Fibroblast of gingiva (primary cell): ENCODE measurements around the gene HSD17B13.
"Not testable (repeated sequence)": the region's sequence is repeated elsewhere in the genome, so short reads cannot be mapped to it uniquely, and the experiment has no call there.

ENCODE experiments used
- DNase-seq: peaks from one replicate; pipeline ENCODE4 v3.0.0-alpha.2; 2011; ENCODE audit warnings: low read depth

HSD17B13 gene

DNA sequence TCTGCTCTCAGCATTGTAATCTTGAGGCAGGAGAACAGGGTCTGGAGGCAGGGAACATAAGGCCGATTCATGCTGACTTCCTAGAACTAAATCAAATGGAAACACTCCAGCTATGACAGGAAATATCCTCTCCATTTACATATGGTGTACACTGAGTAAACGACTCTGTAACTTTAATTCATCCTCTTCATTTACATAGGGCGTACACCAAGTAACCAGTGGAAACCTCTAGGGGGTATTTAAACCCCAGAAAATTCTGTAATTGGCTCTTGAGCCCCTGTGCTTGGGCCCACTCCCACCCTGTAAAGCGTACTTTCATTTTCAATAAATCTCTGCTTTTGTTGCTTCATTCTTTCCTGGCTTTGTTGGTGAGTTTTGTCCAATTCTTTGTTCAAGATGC lies 7.7 kb downstream of the HSD17B13 start:
- DNase-seq, result not testable (repeated sequence)

DNA sequence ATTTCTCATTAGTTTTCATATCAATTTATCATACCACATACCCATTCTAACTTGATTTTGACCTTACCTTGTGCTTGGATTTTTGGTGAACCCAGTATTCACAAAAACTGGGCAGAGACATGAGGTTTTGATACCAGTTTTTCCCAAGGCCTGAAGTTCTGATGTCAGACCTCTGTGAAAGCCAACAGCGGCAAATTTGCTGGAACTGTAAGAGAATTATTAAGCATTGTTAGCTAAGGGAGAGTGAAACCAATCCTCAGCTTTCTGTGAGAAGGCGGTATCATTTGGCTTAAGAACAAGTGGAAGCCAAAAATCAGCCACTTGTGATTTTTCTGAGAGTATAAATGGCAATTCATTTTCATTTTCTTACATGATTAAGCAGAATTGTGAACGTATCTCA lies 8.9 kb downstream of the HSD17B13 start:
- DNase-seq, result no peak

DNA sequence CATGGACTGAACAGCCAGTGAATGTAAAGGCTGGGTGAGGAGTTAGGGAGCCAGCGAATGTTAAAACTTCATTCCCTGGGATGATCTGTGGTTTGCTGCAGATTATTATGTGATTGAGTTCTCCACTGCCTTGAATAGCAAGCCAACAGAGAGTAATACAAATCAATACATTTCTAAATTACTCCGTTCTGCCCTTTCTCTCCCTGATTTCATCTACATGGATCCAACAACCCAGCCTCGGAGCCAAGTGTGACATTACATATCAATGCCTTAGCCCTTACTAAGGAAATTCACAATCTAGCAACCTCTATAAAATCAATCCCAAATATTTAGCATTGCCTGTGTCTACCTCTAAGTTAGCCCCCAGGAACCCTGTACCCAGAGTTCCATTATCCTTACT lies 11.0 kb downstream of the HSD17B13 start:
- no peak for DNase-seq

DNA sequence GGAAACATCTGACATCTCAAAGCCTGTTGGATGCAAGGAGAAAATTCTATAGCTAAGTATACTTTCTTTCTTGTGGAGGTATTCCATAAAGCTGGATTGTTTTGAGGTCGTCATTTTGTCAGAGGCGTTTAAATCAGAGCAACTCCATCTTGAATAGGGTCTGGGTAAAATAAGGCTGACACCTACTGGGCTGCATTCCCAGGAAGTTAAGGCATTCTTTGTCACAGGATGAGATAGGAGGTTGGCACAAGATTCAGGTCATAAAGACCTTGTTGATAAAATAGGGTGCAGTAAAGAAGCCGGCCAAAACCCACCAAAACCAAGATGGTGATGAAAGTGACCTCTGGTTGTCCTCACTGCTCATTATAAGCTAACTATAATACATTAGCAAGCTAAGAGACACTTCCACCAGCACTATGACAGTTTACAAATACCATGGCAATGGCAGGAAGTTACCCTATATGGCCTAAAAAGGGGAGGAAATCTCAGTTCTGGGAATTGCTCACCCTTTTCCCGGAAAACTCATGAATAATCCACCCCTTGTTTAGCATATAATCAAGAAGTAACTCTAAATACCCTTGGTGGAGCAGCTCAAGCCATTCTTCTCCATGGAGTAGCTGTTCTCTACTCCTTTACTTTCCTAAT lies 11.9 kb downstream of the HSD17B13 start:
- DNase-seq, result no peak

DNA sequence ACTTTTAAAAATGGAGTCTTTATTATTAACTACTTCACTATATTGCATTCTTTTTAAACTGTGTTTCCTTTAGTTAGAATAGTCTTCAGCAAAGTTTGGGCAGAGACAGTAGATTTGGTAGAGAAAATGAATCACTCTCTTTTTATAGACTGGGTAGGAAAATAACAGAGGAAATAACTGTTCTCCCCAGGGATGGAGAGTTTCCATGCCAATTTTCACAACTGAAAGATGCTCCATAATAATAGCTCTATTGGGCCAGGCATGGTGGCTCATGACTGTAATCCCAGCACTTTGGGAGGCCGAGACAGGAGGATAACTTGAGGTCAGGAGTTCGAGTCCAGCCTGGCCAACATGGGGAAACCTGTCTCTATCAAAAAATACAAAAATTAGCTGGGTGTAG lies 13.1 kb downstream of the HSD17B13 start:
- DNase-seq, result peak; percentile 59

DNA sequence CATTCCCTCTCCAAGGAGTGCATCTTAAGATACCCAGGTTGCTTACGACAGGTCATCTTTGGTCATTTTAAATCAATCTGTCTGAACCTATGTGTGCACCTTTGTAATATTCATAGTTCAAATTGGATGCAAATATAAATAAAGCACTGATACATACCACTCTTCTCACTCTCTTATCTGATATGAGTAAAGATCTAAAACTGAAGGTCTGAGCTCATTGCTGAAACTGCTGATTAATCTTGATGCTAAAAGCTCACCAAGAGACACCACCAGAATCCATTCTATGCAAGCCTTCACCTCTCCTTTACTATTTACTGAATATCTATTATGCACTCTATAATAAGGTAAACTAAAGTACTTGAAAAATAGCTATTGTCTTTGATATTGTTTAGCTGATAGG lies 16.6 kb downstream of the HSD17B13 start:
- no peak for DNase-seq

DNA sequence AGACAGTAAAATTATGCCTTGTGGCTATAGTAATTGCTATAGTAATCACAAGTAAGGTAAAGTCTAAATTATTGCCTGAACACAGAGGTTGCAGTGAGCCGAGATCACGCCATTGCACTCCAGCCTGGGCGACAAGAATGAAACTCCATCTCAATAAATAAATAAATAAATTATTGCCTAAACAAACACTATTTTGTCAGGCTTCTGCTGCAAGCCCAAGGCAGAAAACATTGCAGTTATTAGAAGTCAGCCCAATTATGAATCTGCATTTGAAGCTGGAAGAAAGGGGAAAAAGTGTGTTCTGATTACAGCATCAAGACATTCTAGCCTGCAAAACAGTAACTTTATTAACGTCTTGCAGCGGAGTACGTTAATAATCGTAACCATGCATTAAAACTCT lies 17.1 kb downstream of the HSD17B13 start:
- DNase-seq, result no peak

DNA sequence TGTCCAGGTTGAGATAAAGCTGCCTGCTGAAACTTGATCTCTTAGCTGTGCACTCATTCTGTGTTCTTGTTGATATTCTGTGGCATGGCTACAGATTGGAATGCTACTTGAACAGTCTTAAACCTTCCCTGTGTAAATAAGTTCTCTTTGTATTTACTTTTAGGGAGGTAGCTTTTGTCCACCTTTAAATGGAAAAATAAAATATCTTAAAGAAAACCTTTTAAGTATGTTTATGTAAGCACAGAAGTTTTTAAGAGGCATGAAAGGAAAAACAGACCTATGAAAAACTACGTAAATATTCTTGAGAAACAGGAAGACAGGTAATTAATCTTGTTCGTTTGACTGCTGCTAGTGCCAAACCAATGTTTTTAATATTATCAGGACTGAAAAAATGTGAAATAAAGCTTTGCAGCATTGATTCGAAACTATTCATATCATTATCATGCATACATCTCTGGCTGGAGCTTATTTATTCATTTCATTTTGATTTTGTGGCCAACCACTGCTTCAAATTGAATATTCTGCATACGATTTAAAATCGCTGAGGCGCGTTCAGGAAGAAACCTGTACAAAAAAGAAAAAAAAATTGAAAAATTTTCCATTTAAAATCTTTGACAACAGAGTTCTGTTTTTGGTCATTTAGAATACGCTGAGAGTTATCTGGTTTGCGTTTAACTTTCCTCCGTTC lies 17.8 kb downstream of the HSD17B13 start:
- DNase-seq, result no peak

DNA sequence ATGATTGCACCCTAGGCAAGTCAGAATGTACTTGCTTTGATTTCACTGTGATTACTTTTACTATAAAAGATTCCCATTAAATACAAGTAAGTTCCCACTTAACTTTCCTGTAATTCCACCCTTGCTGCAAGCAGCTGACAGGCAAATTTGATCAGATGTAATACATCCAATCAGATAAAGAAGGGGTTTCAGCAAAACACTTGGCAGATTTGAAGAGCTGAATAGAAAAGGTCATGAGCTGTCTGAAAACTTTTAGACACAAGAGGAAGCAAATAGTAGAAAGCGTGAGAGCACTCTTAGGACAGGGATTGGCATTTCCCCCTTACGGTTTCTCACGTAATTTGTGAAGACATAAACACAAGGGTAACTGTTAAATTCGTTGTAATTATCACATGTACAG lies 22.8 kb downstream of the HSD17B13 start:
- no peak for DNase-seq

DNA sequence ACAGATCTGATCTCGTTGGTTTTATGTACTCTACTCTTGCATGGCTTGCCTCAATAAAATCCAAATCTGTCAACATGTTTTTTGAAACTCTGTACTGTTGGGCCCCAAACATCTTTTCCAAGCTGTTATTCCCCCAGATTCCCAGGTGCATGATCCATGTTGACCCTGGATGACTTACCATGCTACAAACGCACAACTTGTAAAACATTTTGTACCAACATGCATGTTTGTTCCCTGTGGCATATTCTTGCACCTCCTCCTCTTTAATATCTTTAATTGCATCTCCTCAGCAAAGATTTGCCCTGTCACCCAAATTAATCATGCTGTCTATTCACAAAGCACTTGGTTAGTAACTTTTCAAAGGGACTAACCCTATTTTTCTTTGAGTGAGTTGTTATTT lies 24.3 kb downstream of the HSD17B13 start:
- no peak for DNase-seq

DNA sequence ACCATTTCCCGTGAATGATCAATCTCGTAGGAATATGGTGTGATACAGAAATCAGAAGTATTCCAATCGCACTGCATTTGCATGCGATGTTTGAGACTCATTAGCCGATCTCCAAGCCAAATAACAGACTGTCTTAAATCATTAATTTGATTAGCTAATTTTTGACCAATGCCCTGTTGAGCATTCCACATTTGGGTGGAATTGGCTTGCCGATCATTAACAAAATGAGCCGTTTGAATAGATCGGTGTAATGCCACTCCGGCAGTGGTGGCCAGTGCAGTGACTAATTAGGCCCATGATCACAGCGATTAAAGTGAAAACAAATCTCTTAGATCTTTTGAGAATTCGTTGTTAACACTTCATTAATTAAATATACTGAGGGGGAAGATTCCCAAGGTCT lies 27.8 kb downstream of the HSD17B13 start:
- DNase-seq, result not testable (repeated sequence)

DNA sequence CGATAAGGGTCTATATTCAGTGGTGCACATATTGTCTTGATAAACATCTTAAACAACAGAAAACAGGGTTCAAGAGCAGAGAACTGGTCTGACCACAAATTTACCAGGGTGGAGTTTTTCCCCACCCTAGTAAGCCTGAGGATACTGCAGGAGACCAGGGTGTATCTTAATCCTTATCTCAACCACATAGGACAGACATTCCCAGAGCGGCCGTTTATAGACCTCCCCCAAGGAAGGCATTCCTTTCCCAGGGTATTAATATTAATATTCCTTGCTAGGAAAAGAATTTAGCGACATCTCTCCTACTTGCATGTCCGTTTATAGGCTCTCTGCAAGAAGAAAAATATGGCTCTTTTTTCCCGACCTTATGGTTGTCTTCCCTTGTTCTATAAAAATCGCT lies 28.8 kb downstream of the HSD17B13 start:
- not testable (repeated sequence) for DNase-seq

DNA sequence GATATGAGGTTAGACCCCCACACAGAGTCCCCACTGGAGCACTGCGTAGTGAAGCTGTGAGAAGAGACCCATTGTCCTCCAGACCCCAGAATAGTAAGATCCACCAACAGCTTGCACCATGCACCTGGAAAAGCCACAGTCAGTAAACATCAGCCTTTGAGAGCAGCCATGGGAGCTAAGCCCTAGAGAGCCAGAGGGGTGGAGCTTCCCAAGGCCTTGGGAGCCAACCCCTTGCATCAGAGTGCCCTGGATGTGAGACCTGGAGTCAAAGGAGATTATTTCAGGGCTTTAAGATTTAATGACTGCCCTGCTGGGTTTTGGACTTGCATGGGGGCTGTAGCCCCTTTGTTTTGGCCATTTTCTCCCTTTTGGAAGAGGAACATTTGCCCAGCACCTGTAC lies 35.7 kb downstream of the HSD17B13 start:
- no peak for DNase-seq

DNA sequence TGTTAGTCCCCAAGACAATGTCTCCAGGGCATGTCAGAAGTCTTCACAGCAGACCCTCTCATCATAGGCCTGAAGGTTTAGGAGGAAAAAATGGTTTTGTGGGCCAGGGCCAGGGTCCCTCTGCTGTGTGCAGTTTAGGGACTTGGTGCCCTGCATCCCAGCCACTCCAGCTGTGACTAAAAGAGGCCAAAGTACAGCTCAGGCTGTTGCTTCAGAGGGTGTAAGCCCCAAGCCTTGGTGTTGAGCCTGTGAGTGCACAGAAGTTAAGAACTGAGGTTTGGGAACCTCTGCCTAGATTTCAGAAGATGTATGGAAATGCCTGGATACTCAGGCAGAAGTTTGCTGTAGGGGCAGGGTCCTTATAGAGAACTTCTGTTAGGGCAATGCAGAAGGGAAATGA lies 38.4 kb downstream of the HSD17B13 start:
- not testable (repeated sequence) for DNase-seq

DNA sequence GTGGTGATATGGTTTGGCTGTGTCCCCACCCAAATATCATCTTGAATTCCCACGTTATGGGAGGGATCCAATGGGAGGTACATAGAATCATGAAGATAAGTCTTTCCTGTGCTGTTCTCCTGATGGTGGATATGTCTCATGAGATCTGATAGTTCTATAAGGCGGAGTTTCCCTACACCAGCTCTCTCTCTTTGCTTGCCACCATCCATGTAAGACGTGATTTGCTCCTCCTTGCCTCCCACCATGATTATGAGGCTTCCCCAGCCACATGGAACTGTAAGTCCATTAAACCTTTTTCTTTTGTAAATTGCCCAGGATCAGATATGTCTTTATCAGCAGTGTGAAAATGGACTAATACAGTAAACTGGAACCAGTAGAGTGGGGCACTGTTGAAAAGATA lies 39.5 kb downstream of the HSD17B13 start:
- DNase-seq, result no peak

DNA sequence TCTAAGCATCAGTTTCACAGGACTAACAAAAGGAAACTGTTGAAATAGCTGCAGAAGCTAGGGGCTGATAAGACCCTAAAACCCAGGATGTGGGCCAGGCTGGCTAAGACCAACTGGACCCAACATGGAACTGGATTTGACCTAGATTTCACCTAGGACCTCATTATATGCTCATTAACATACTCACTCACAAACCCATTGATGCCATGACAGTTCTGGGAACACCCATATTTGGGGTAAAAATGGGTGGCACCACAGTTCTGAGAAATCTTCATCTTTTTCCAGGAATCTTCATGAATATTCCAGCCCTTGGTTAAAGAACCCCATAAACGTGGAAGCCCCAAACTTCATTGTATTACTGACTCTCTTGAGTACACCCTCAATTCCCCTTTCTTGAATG lies 41.1 kb downstream of the HSD17B13 start:
- DNase-seq, result no peak

DNA sequence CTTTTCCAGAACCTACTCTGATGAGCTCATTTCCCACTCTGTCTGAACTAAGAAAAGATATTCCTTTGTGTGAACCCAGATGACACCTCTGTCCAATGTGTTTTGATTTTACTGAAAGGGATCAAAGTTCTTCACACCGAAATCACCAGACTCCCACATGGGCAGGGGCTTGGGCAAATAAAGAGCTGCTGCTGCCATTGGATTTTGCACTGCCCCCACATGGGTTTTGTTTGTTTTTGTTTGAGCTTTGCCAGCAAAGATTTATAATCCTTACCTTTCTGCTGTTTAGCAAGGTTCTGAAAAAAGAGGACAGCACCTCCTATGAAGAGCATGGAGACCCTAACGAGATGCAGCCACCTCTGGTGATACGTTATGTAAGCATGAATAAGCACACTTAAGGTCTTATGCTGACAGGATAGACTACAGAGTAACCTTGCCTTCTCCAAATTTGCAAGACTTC lies 44.3 kb downstream of the HSD17B13 start:
- DNase-seq, result no peak

DNA sequence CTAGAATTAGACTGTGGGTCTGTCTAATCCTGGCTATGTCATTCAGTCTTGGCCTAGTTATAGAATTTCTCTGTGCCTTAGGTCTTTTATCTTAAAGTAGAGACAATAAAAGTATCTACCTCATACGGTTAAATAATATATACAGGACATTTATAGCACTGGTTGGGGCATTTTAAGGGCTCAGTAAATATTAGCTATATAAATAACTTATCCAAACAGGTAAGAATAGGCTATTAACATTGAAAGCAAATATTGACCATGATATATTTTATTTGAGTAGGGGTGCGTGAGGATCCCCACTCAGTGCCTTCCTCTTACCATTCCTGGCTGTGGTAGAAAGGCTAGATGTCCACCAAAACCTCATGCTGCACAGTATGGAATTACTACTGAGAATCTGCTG lies 47.4 kb downstream of the HSD17B13 start:
- no peak for DNase-seq

DNA sequence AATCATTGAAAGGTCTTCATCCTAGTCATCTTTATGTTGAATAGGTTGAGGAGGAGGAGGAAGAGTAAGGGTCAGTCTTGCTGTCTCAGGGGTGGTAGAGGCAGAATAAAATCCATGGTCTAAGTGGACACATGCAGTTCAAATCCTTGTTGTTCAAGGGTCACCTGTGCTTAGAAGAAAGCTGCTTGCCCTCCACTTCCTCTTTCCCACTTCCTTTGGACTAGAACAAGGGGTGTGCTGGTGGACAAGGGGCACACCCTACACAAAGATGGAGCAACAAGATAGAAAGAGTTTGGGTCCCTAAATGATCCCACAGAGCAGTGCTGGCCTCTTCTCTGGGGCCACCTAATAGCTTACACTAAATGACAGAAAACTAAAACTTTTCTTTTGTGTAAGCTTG lies 47.9 kb downstream of the HSD17B13 start:
- DNase-seq, result no peak

DNA sequence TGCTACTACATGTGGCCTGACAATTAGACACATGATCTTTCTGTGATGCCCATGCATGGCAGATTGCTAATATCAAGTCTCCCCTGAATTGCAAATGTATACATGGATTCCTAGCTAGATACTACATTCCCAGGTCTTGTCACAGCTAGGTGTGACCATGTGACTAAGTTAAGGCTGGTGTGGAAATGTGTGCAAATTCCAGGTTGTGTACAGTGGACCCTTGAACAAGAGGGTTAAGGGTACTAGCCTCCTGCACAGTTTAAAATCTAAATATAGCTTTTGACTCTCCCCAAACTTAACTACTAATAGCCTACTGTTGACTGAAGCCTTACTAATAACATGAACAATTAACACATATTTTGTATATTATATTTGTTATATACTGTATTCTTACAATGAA lies 48.4 kb downstream of the HSD17B13 start:
- no peak for DNase-seq

DNA sequence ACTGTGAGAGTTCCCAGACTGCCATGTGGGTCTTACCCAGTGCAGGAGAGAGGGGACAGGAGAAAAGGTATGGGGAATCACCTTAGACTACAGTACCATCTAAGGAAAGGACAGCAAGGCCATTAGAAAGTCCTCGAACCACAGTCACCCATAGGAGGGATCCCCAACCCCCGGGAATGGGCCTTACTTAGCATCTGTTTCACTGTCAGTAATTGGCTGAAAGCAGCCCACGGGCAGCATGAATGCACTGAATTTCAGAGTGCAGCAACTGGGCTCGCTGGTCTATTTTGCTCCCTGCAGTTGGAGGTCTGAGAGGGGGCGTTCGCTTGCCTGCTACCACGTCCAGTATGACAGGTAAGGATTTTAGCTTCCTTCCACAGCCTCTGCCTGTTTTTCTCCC lies 51.9 kb downstream of the HSD17B13 start:
- DNase-seq, result no peak

DNA sequence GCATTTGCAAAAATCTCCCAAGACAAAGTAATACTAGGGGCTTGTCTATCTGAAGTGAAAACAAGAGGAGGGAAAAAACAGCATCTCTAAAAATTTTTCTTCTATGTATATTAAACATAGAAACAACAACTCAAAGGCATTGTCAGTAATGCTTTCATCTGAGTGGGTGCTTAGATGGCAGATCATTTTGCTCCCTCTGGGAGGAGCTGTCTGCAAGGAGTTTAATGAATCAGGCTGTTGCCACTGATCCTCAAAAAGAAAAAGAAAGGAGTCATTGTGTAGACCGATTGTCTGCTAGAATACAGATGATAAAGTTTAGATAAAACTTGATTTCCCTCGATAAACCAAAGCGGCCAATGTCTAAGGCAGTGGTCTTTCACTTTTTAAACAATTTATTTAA lies 52.5 kb downstream of the HSD17B13 start:
- peak; percentile 43 for DNase-seq

DNA sequence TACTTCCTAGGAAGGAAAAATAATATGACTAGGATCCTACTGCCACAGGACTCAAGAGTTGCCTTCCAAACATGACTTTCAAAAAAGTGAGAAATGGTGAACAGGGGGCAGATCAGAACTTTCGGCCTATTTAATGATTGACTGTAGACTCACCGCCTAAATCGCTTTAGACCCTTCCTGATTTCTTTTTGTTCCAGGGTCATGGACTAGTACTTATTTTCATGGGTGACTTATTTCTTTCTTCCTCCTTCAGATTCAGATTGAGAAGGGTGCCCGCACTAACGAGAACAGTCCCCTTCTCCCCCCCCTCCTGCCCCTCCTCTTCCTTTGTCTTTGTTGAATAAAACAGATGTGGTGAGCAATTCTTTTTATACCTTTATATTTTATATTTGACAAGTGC lies 54.3 kb downstream of the HSD17B13 start:
- DNase-seq, result no peak

DNA sequence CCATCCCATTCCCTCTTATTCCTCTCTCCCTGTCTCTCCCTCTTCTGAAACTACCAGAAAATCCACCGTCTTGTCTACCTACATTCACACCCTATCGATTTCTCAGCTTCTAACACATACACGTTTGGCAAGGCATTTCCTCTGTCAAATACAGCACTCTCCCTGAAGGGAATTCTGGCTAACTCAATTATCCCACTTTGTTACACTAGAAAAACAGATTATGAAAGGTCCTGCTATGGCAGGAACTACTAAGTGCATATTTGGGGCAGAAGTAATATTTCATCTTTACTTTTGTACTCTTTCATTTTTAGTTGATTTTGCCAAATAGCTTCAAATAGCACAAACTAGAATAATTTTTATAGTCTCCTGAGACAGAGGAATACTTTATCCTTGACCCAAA lies 55.7 kb downstream of the HSD17B13 start:
- DNase-seq, result no peak
